ENCODE data around the gene DCUN1D2. TPM values are rescaled to one million over a fixed set of nuclear protein-coding genes. Genes with fewer than 3 reads are reported as not detected.

DCUN1D2 gene
- total and polyA plus RNA-seq, 3 experiments from 2014 or later = 8.8 to 16.8 (median 16.2) TPM

DNA sequence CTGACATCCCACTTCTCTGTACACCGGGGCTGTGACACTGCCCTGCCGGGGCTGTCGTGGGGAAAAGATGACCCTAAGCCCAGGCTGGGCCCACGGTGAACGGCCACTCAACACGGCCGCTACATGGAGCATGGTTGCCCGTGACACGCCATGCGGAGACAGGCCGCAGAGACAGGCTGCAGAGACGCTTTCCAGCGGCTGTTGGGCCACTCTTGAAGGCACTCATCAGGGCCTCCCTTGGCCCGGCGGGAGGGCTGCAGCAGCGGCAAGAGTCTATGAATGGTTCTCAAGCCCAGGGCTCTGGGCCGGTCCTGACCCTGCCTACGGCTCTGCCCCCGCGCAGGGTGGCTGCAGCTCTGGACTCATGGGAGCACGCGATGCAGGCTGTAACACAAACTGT lies 59.3 kb downstream of the DCUN1D2 start:
- POLR2A ChIA-PET = no interaction called here
- Mint-ChIP-seq H3K27ac (no peak overlapping the region), H3K36me3 (no peaks in the 10 kb centered on the region), H3K9me3 (no peaks in the 10 kb centered on the region), H3K27me3 (no peaks in the 10 kb centered on the region), H3K4me1 (no peaks in the 10 kb centered on the region), H3K4me3 (no peak overlapping the region)
- Histone ChIP-seq H3K4me1 (ENCODE audit: insufficient read depth, low read length) (no peaks in the 10 kb centered on the region), H3K27ac (ENCODE audit: low read depth, low read length) (no peak overlapping the region), H3K9me3 (ENCODE audit: low read length) (no peaks in the 10 kb centered on the region), H3K36me3 (ENCODE audit: insufficient read depth, low read length) (no peaks in the 10 kb centered on the region), H3K27me3 (ENCODE audit: insufficient read depth, low read length, poor library complexity, severe bottlenecking) (no peaks in the 10 kb centered on the region), H3K4me3 (ENCODE audit: low read length) (no peak overlapping the region)
- peak in 1 of 5 donors; percentile 38 for DNase-seq
- CTCF ChIA-PET = no interaction called here

DNA sequence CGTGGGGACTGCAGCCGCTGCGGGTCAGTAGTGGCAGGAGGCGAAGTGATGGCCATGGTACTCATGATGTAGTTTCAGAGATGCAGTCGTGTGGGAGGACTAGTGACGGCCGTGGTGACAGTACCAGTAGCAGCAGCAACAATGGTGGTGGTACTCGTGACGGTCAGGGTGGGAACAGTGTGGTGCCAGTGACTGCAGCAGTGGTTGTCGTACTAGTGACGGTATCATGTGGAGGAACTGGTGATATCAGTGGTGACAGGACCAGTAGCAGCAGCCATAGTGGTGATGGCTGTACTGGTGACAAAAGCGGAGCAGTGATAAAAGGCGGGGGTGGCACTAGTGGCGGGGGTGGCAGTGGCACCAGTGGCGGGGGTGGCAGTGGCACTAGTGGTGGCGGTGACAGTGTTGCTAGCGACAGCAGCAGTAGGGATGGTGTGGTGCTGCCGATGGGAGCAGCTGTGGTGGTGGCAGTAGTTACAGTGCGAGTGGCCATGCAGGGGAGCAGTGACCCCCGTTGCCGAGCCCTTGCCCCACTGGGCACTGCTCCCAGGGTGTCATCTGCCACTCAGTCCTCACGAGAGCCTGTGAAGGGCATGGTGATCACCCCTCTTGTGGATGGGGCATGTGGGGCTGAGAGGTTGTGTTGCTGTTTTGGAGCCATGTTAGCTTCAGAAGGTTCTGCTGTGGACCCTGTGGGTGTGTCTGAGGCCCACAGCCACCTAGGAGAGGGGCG lies 60.0 kb downstream of the DCUN1D2 start:
- CTCF ChIA-PET = no interaction called here
- Mint-ChIP-seq H3K9me3 (no peaks in the 10 kb centered on the region), H3K4me1 (no peaks in the 10 kb centered on the region), H3K4me3 (no peak overlapping the region), H3K27ac (no peak overlapping the region), H3K36me3 (no peaks in the 10 kb centered on the region), H3K27me3 (no peaks in the 10 kb centered on the region)
- Histone ChIP-seq H3K27me3 (ENCODE audit: insufficient read depth, low read length, poor library complexity, severe bottlenecking) (no peaks in the 10 kb centered on the region), H3K4me1 (ENCODE audit: insufficient read depth, low read length) (no peaks in the 10 kb centered on the region), H3K27ac (ENCODE audit: low read depth, low read length) (no peak overlapping the region), H3K9me3 (ENCODE audit: low read length) (no peaks in the 10 kb centered on the region), H3K4me3 (ENCODE audit: low read length) (no peak overlapping the region), H3K36me3 (ENCODE audit: insufficient read depth, low read length) (no peaks in the 10 kb centered on the region)
- DNase-seq = no peak
- POLR2A ChIA-PET = no interaction called here

DNA sequence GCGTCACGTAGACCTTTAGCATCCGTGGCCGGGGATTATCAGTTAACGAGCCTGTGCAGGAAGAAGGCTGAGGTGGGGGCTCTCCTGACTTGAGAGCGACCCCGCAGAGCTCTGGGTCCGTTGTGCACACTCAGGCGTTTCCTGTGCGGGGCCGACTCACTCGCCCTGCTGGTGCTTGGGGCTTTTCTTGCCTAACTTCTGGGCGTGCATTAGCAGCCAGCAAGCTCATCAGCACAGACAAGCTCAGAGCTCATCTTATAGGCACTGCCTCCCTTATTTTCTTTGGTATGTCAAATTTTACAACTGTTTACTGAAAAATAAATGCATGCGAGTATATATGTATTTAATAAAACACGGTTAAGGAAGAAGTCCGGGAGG lies 60.9 kb downstream of the DCUN1D2 start:
- Histone ChIP-seq H3K27me3 (ENCODE audit: insufficient read depth, low read length, poor library complexity, severe bottlenecking) (no peaks in the 10 kb centered on the region), H3K27ac (ENCODE audit: low read depth, low read length) (no peak overlapping the region), H3K36me3 (ENCODE audit: insufficient read depth, low read length) (no peaks in the 10 kb centered on the region), H3K4me3 (ENCODE audit: low read length) (no peak overlapping the region), H3K9me3 (ENCODE audit: low read length) (no peaks in the 10 kb centered on the region), H3K4me1 (ENCODE audit: insufficient read depth, low read length) (no peaks in the 10 kb centered on the region)
- ChIA-PET CTCF (no interaction called here), POLR2A (no interaction called here)
- Mint-ChIP-seq H3K4me1 (no peaks in the 10 kb centered on the region), H3K27ac (no peak overlapping the region), H3K4me3 (no peak overlapping the region), H3K9me3 (no peaks in the 10 kb centered on the region), H3K27me3 (no peaks in the 10 kb centered on the region), H3K36me3 (no peaks in the 10 kb centered on the region)
- no peak for DNase-seq

DNA sequence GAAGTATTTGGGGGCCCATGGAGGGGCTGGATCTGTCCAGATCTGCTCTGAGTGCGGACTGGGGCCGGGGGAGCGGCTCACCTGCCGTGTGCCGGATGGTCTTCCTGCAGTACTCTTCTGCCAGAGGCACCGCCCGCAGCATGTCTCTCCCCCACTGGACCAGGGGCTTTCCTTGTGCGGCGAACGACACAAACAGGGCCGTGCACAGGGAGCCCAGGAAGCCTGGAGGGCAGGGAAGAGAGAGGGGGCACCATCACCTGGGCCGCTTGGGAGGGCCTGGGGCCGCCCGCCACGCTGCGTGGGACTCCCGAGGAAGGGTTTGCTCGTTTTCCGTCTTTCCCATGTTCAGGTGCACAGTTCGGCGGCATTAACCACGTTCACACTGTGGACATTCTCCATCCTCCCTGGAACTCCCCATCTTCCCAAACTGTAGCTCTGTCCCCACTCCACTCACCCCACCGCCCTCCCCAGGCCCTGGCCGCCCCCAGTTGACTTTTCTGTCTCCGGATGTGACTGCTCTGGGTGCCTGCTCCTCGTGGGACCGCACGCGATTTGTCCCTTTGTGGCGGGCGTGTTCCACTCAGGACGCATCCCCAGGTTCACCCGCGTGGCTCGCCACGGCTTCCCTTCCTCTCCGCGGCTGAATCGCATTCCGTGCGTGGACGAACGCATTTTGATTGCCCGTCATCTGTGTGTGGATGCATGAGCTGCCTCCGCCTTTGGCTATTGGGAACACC lies 61.5 kb downstream of the DCUN1D2 start:
- H3K4me3 ChIP-seq (ENCODE audit: low read length) = no peak overlapping the region
- Mint-ChIP-seq H3K9me3 (no peaks in the 10 kb centered on the region), H3K27ac (no peak overlapping the region), H3K27me3 (no peaks in the 10 kb centered on the region), H3K4me3 (no peak overlapping the region), H3K4me1 (no peaks in the 10 kb centered on the region), H3K36me3 (no peaks in the 10 kb centered on the region)
- H3K27ac ChIP-seq (ENCODE audit: low read depth, low read length) = no peak overlapping the region
- no peaks in the 10 kb centered on the region for H3K4me1 ChIP-seq (ENCODE audit: insufficient read depth, low read length)
- DNase-seq = no peak
- H3K36me3 ChIP-seq (ENCODE audit: insufficient read depth, low read length) = no peaks in the 10 kb centered on the region
- H3K27me3 ChIP-seq (ENCODE audit: insufficient read depth, low read length, poor library complexity, severe bottlenecking) = no peaks in the 10 kb centered on the region
- CTCF ChIA-PET = no interaction called here
- POLR2A ChIA-PET = no interaction called here
- H3K9me3 ChIP-seq (ENCODE audit: low read length) = no peaks in the 10 kb centered on the region

DNA sequence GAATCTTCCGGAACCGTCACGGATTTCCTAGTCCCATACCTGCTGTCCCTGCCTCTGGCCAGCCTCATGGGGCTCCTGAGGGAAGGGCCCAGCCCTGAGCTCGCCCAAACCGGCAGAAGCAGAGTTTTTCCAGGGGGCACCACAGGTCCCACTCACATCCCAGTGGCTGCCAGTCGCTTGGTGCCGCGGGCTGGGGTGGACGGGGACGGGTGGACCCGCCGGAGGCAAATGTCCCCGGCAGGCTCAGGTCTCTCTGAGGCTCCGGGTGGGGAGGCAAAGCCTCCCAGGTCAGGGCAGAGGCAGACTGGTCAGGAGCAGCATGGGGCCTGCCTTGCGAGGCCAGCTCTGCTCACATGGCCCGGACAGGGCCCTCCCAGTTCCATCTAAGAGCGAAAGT lies 62.0 kb downstream of the DCUN1D2 start:
- Mint-ChIP-seq H3K27me3 (no peaks in the 10 kb centered on the region), H3K36me3 (no peaks in the 10 kb centered on the region), H3K4me1 (no peaks in the 10 kb centered on the region), H3K9me3 (no peaks in the 10 kb centered on the region), H3K4me3 (no peak overlapping the region), H3K27ac (no peak overlapping the region)
- Histone ChIP-seq H3K9me3 (ENCODE audit: low read length) (no peaks in the 10 kb centered on the region), H3K4me1 (ENCODE audit: insufficient read depth, low read length) (no peaks in the 10 kb centered on the region), H3K36me3 (ENCODE audit: insufficient read depth, low read length) (no peaks in the 10 kb centered on the region), H3K4me3 (ENCODE audit: low read length) (no peak overlapping the region), H3K27ac (ENCODE audit: low read depth, low read length) (no peak overlapping the region), H3K27me3 (ENCODE audit: insufficient read depth, low read length, poor library complexity, severe bottlenecking) (no peaks in the 10 kb centered on the region)
- CTCF ChIA-PET = no interaction called here
- POLR2A ChIA-PET = no interaction called here
- DNase-seq = peak in 1 of 5 donors; percentile 22

DNA sequence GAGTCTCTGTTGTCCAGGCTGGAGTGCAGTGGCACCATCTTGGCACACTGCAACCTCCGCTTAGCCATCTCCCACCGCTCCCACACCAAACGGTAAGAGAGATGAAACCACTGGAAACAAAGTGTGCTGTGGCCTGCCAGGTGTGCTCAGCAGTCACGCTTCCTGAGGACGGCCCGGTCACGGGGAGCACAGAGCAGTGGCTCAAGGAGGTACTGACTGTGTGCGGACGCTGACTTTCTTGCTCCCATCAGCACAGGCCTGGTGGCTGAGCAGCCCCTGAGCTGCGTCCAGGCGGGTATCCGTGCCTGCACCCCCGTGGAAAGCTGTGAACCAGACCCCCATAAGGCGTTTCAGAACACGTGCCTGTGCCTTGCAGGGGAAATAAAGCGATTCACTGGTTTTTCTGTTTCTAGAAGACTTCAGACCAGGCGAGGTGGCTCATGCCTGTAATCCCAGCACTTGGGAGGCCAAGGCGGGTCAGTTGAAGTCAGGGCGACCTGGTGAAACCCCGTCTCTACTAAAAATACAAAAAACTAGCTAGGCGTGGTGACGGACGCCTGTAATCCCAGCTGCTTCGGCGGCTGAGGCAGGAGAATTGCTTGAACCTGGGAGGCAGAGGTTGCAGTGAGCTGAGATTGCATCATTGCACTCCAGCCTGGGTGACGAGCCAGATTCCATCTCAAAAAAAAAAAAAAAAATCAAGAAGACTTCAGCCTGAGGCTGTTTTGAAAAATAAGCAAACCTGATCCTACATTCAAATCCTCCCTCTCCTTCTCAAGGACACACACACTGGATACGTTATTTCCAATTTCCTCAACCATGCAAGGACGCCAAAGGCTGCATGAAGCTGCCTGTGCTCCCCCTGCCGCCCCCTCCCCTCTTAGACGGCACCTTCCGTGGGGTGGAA lies 62.7 kb downstream of the DCUN1D2 start:
- Mint-ChIP-seq H3K27ac (no peak overlapping the region), H3K4me3 (no peak overlapping the region), H3K4me1 (no peaks in the 10 kb centered on the region), H3K36me3 (no peaks in the 10 kb centered on the region), H3K9me3 (no peaks in the 10 kb centered on the region), H3K27me3 (no peaks in the 10 kb centered on the region)
- no peaks in the 10 kb centered on the region for H3K36me3 ChIP-seq (ENCODE audit: insufficient read depth, low read length)
- no peaks in the 10 kb centered on the region for H3K27me3 ChIP-seq (ENCODE audit: insufficient read depth, low read length, poor library complexity, severe bottlenecking)
- H3K4me1 ChIP-seq (ENCODE audit: insufficient read depth, low read length) = no peaks in the 10 kb centered on the region
- H3K27ac ChIP-seq (ENCODE audit: low read depth, low read length) = no peak overlapping the region
- H3K9me3 ChIP-seq (ENCODE audit: low read length) = no peaks in the 10 kb centered on the region
- peak in 1 of 5 donors; percentile 13 for DNase-seq
- ChIA-PET POLR2A (no interaction called here), CTCF (no interaction called here)
- H3K4me3 ChIP-seq (ENCODE audit: low read length) = no peak overlapping the region

DNA sequence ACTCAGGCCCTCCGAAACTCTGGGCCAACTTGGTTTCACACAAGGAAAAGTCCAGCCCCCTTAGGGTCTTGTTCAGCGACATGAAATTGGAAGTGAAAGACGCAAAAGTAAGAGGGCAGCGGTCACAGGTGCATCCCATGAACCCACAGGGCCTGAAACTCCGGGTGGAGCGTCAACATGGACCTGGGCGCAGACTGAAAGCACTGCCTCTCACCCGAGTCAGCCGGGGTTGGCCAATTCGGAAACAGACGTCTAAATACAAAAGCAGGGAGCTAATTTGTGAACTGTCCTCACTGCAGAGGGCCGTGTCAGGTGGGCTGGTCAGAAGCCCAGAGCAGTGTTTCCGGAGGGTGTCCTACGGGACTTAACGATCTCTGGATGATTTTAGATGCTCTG lies 63.9 kb downstream of the DCUN1D2 start:
- H3K36me3 Mint-ChIP-seq = no peaks in the 10 kb centered on the region
- no peaks in the 10 kb centered on the region for H3K9me3 Mint-ChIP-seq
- Histone ChIP-seq H3K27ac (ENCODE audit: low read depth, low read length) (no peak overlapping the region), H3K4me1 (ENCODE audit: insufficient read depth, low read length) (no peaks in the 10 kb centered on the region), H3K9me3 (ENCODE audit: low read length) (no peaks in the 10 kb centered on the region), H3K27me3 (ENCODE audit: insufficient read depth, low read length, poor library complexity, severe bottlenecking) (no peaks in the 10 kb centered on the region), H3K4me3 (ENCODE audit: low read length) (no peak overlapping the region), H3K36me3 (ENCODE audit: insufficient read depth, low read length) (no peaks in the 10 kb centered on the region)
- H3K4me1 Mint-ChIP-seq = no peaks in the 10 kb centered on the region
- POLR2A ChIA-PET = no interaction called here
- H3K4me3 Mint-ChIP-seq = no peak overlapping the region
- H3K27me3 Mint-ChIP-seq = peaks cover 0 to 3% of the 10 kb centered on the region in 2 donors
- H3K27ac Mint-ChIP-seq = no peak overlapping the region
- DNase-seq = peak in 1 of 5 donors; percentile 7
- CTCF ChIA-PET = no interaction called here

DNA sequence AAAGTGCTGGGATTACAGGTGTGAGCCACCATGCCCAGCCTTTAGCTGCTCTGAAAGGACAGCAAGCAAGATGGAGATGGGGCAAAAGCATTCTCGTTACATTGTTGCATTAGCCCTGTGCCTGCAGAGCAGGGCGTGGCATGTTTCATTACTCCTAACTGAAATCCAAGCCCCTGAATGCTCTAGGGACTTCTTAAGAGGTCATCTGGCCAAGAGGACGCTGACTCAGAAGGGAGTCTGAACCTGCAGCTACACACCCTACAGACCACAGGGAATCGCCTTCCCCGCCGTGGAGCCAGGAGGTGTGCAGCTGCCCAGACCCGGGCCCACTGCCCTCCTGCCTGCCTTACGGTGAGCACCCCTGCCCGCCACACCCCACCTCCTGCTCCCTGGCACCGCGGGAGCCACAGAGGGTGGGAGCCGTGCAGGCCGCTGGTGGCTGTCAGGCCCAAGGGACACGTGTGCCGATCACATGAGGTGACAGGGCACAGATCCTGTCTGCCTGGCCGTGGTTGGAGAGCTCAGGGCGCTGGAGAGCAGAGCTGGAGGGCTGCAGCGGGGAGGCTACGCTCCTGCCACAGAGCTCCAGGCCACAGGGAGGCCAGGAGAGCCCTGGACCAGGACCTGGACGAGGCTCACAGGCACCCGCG lies 64.4 kb downstream of the DCUN1D2 start:
- CTCF ChIA-PET = no interaction called here
- POLR2A ChIA-PET = no interaction called here
- no peaks in the 10 kb centered on the region for H3K9me3 Mint-ChIP-seq

More for the DNA sequence above, 64.4 kb downstream of the DCUN1D2 start:
- Mint-ChIP-seq H3K27me3 (peaks cover 0 to 3% of the 10 kb centered on the region in 2 donors), H3K36me3 (no peaks in the 10 kb centered on the region), H3K4me1 (no peaks in the 10 kb centered on the region), H3K27ac (no peak overlapping the region), H3K4me3 (peak overlapping the region in 1 of 7 donors; percentile 23)
- Histone ChIP-seq H3K9me3 (ENCODE audit: low read length) (no peaks in the 10 kb centered on the region), H3K27ac (ENCODE audit: low read depth, low read length) (no peak overlapping the region), H3K4me3 (ENCODE audit: low read length) (no peak overlapping the region), H3K36me3 (ENCODE audit: insufficient read depth, low read length) (no peaks in the 10 kb centered on the region), H3K27me3 (ENCODE audit: insufficient read depth, low read length, poor library complexity, severe bottlenecking) (no peaks in the 10 kb centered on the region), H3K4me1 (ENCODE audit: insufficient read depth, low read length) (no peaks in the 10 kb centered on the region)
- peak in 1 of 5 donors; percentile 26 for DNase-seq
